Upper lobe of left lung (tissue), 4 donors: Measurements from ENCODE around the gene DEFB124.

Experiments
- CTCF ChIP-seq, 6 experiments: fragments of 450-650 bp in 4 of 6; fragments of 200-600 bp in 2 of 6; sonication (generic) in 2 of 6; IDR thresholded peaks; one replicate each; pipeline ENCODE4 v1.5.1; 2016 to 2019; ENCODE audit warnings: antibody characterized with exemption in 6 of 6
- EP300 ChIP-seq, 4 donors: sonication (generic); formaldehyde crosslinking; IDR thresholded peaks; one replicate each; pipeline ENCODE4 v1.5.1; 2017; ENCODE audit warnings: antibody characterized with exemption in 4 of 4, control low read depth in 2 of 4
- POLR2A ChIP-seq, 4 donors: fragments of 450-650 bp; IDR thresholded peaks; one replicate each; pipeline ENCODE4 v1.5.1; 2016 to 2017; ENCODE audit warnings: antibody characterized with exemption in 4 of 4, mild to moderate bottlenecking in 2 of 4
- POLR2AphosphoS5 ChIP-seq, 2 donors: sonication (generic); formaldehyde crosslinking; IDR thresholded peaks; one replicate each; pipeline ENCODE4 v1.5.1; 2017; ENCODE audit warnings: antibody characterized with exemption in 2 of 2

GRCh38 chr20:31452575-31452974, 22.4 kb downstream of the DEFB124 start:
- TF ChIP-seq POLR2A (IDR thresholded peaks at IDR 0.05) = no peak
- TF ChIP-seq EP300 (IDR thresholded peaks at IDR 0.05) = no peak
- no peak for TF ChIP-seq CTCF (IDR thresholded peaks at IDR 0.05)
- TF ChIP-seq POLR2AphosphoS5 (IDR thresholded peaks at IDR 0.05) = no peak
